Body of pancreas (tissue), 4 donors: ENCODE results near the gene SLC16A9.
"Not testable (repeated sequence)": the region's sequence is repeated elsewhere in the genome, so short reads cannot be mapped to it uniquely, and the experiment has no call there.

ENCODE experiments used
- POLR2A ChIP-seq, 3 donors: fragments of 450-650 bp; IDR thresholded peaks; one replicate each; pipeline ENCODE4 v1.6.1; 2016; ENCODE audit warnings: antibody characterized with exemption in 3 of 3, mild to moderate bottlenecking in 2 of 3
- TF ChIP-seq, protein P1 (sequence below), 7 experiments: fragments of 450-650 bp in 4 of 7; fragments of 200-600 bp in 3 of 7; sonication (generic) in 3 of 7; IDR thresholded peaks; one replicate each; pipeline ENCODE4 v1.5.1; 2016 to 2019; ENCODE audit warnings: antibody characterized with exemption in 7 of 7

DNA sequence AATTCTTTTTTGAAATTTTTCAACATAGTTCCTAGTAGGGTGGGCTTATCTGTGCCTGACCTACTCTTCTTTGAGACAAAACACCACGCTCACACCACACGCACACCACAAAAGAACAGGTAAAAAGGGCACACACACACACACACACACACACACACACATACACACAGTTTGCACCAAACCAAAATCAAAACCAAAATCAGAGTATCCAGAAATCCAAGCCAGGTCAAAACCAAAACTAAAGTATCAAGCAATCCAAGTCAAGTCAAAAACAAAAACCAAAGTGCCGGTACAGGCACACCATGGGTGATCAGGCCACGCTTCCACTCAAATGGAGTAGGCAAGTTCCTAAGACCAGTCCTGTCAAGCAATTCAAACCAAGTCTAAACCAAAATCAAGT, 23.2 kb upstream of the SLC16A9 start:
- TF ChIP-seq POLR2A (IDR thresholded peaks at IDR 0.05), result not testable (repeated sequence)
- TF ChIP-seq, protein P1, sequence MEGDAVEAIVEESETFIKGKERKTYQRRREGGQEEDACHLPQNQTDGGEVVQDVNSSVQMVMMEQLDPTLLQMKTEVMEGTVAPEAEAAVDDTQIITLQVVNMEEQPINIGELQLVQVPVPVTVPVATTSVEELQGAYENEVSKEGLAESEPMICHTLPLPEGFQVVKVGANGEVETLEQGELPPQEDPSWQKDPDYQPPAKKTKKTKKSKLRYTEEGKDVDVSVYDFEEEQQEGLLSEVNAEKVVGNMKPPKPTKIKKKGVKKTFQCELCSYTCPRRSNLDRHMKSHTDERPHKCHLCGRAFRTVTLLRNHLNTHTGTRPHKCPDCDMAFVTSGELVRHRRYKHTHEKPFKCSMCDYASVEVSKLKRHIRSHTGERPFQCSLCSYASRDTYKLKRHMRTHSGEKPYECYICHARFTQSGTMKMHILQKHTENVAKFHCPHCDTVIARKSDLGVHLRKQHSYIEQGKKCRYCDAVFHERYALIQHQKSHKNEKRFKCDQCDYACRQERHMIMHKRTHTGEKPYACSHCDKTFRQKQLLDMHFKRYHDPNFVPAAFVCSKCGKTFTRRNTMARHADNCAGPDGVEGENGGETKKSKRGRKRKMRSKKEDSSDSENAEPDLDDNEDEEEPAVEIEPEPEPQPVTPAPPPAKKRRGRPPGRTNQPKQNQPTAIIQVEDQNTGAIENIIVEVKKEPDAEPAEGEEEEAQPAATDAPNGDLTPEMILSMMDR (IDR thresholded peaks at IDR 0.05), result not testable (repeated sequence)
